ENCODE data around the gene VPS13D. TPM values are rescaled to one million over a fixed set of nuclear protein-coding genes. Genes with fewer than 3 reads are reported as not detected.

Gene VPS13D
- total RNA-seq, 4 donors from 2014 or later = 88.1 to 105 (median 97.1) TPM

GRCh38 chr1:12472156-12472797 lies 242.4 kb downstream of the VPS13D start:
- ATAC-seq (ENCODE audit: low FRiP score) = no peak
- TF ChIP-seq, protein P1, sequence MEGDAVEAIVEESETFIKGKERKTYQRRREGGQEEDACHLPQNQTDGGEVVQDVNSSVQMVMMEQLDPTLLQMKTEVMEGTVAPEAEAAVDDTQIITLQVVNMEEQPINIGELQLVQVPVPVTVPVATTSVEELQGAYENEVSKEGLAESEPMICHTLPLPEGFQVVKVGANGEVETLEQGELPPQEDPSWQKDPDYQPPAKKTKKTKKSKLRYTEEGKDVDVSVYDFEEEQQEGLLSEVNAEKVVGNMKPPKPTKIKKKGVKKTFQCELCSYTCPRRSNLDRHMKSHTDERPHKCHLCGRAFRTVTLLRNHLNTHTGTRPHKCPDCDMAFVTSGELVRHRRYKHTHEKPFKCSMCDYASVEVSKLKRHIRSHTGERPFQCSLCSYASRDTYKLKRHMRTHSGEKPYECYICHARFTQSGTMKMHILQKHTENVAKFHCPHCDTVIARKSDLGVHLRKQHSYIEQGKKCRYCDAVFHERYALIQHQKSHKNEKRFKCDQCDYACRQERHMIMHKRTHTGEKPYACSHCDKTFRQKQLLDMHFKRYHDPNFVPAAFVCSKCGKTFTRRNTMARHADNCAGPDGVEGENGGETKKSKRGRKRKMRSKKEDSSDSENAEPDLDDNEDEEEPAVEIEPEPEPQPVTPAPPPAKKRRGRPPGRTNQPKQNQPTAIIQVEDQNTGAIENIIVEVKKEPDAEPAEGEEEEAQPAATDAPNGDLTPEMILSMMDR (IDR thresholded peaks at IDR 0.05) = no peak
- no peak for DNase-seq (ENCODE audit: low spot score)

DNA sequence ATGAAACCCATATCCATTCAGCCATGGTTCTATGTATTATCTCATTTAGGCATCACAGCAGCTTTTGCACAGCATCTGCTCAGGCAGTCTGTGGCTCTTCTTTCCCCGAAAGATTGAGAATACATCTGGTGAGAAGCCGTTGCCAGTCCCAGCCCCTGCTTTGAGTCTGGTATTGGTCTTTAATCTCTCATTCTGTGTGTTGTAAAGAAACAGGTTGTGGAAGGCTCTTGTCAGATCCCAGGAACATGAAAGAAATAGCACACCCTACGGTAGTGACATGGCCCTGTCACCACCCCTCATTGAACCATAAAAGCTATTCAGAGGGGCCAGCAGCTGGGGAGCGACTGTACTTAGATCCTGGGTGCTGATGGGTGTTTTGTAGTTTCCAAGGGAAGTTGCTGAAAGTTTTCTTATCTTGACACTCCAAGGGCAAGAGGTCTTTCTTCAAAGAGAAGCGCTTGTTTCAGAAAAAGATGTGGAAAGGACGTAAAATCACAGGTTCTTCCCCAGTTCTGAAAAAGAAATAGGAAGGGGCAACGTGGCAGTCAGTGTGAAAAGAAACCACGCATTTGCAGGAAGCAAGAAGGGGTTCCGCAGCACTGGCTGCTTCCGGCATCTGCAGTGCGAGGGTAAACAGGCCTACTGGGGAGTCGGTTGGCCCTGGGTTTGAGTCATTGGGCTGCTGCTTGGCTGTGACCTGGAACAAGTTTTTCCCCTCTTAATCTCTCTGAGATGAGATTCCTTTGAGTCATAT lies 243.1 kb downstream of the VPS13D start:
- DNase-seq (ENCODE audit: low spot score) = no peak
- TF ChIP-seq, protein P1 (IDR thresholded peaks at IDR 0.05) = no peak
- ATAC-seq (ENCODE audit: low FRiP score) = no peak

GRCh38 chr1:12473596-12474362 lies 243.9 kb downstream of the VPS13D start:
- DNase-seq (ENCODE audit: low spot score) (no peak), ATAC-seq (ENCODE audit: low FRiP score) (no peak)
- TF ChIP-seq, protein P1 (IDR thresholded peaks at IDR 0.05) = no peak

DNA sequence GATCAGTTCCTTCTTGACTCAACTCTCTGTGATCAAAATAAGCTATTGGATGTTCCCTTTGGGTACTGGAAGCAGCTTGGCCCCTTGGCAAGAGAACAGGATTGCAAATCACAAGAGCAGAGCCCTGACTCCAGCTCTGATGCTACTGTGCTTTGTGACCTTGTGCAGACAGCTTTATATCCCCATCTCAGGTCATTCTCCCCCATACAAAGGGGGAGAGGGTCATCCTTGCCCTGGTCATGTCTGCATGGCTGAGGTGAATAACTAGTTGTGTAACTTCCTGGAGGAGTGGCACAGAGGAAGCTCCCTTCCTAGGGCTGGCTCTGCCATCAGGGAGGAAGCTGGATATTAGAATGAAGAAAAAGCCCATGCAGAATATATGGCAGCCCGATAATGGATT lies 245.3 kb downstream of the VPS13D start:
- TF ChIP-seq, protein P1 (IDR thresholded peaks at IDR 0.05) = no peak
- ATAC-seq (ENCODE audit: low FRiP score) = no peak
- DNase-seq (ENCODE audit: low spot score) = no peak

DNA sequence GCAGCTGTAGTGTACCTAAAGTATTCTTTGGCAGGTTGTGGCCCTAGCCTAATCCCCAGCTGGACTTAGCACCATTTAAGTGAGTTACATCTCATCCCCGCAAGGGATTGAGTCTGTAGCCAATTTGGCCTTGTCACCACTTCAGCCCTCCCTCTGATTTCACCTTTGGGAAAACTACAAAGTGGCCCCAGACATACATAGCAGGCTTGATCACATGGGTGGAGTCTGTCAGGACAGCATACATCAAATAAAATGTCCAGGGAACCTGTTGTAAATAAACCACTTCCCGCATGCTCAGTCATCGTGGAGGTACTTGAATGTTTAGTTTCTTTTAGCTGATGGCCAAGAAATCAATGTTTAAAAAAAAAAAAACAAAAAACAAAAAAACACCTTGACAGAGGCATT lies 245.7 kb downstream of the VPS13D start:
- DNase-seq (ENCODE audit: low spot score) (no peak), ATAC-seq (ENCODE audit: low FRiP score) (no peak)
- TF ChIP-seq, protein P1 (IDR thresholded peaks at IDR 0.05) = no peak

GRCh38 chr1:12475947-12476346 lies 246.1 kb downstream of the VPS13D start:
- TF ChIP-seq, protein P1 (IDR thresholded peaks at IDR 0.05) = no peak
- DNase-seq (ENCODE audit: low spot score) (no peak), ATAC-seq (ENCODE audit: low FRiP score) (no peak)

All from omental fat pad (tissue), 4 donors.